Adrenal gland (tissue), 12 donors: ENCODE data around the gene AP1S2. TPM values are rescaled to one million over a fixed set of nuclear protein-coding genes. Genes with fewer than 3 reads are reported as not detected.

Experiments used
- DNase-seq, 7 donors: peaks; one replicate each; pipeline ENCODE4 v3.0.0-alpha.2; 2019 to 2020
- H3K27ac ChIP-seq, 5 donors: fragments of 200-600 bp; sonication (generic) in 4 of 5; 1 replicate in 3 of 5; 2 replicates in 2 of 5; pipeline versions ENCODE4 v1.5.1 to v1.8.0; 2016 to 2020; ENCODE audit warnings: mild to moderate bottlenecking in 1 of 5
- H3K27me3 ChIP-seq: fragments of 200-600 bp; 2 replicates; pipeline ENCODE4 v1.8.0; 2021
- H3K36me3 ChIP-seq, 2 donors: fragments of 200-600 bp; replicated peaks in 1 of 2; 1 replicate in 1 of 2; 2 replicates in 1 of 2; pipeline versions ENCODE4 v1.5.1 to v1.8.0; 2018 to 2022
- H3K4me1 ChIP-seq, 2 donors: fragments of 200-600 bp; replicated peaks in 1 of 2; 1 replicate in 1 of 2; 2 replicates in 1 of 2; pipeline versions ENCODE4 v1.5.1 to v1.8.0; 2018 to 2021
- H3K4me3 ChIP-seq, 4 donors: fragments of 200-600 bp; sonication (generic) in 3 of 4; one replicate each; pipeline ENCODE4 v1.5.1; 2016 to 2018
- H3K9me3 ChIP-seq, 3 donors: fragments of 200-600 bp; sonication (generic) in 1 of 3; replicated peaks in 1 of 3; 1 replicate in 2 of 3; 2 replicates in 1 of 3; pipeline versions ENCODE4 v1.5.1 to v1.8.0; 2016 to 2021
- POLR2A ChIP-seq, 2 donors: fragments of 450-650 bp; IDR thresholded peaks; one replicate each; pipeline ENCODE4 v1.6.1; 2017; ENCODE audit warnings: antibody characterized with exemption in 2 of 2, mild to moderate bottlenecking in 2 of 2, moderate library complexity in 1 of 2
- WGBS, 4 donors: extraction: QIAGEN DNeasy Blood & Tissue Kit in 2 of 4; methylation state at CpG; one replicate each; pipeline versions ENCODE4 v1.1.5 to v1.1.7; 2013 to 2017; 5-methylcytosine and 5-hydroxymethylcytosine counted together
- intact Hi-C, 2 donors: fragments of 100-400 bp; cut with DNase I; formaldehyde crosslinking; loops; one replicate each; pipeline versions ENCODE4 v1.14.1 to v1.15.0; 2022 to 2023
- polyA plus RNA-seq, 3 donors: library from polyadenylated mRNA; stranded (reverse); fragments of 200-250 nt in 2 of 3; fragments of 350-450 nt in 1 of 3; fragmentation: Illumina TruSeq in 1 of 3; extraction: RNeasy Lipid Tissue Mini Kit (QIAGEN cat#74804) in 1 of 3; gene quantifications; one replicate each; pipeline ENCODE4 v1.2.3, GENCODE V29; 2013 to 2014
- total RNA-seq, 9 donors: library from RNA; depleted of rRNA in 4 of 9; stranded (reverse); fragments of >200 nt in 4 of 9; fragments of 120-200 nt in 1 of 9; fragmentation: NEBNext Ultra II Directional in 1 of 9; extraction: Animal tissue kit (Norgen Biotek cat#: 25700) in 1 of 9; gene quantifications; one replicate each; pipeline versions ENCODE4 v1.1.0 to v1.2.4, GENCODE V29; 2013 to 2023
- TF ChIP-seq, protein P1 (sequence below), 6 experiments: fragments of 450-650 bp in 4 of 6; fragments of 200-600 bp in 2 of 6; sonication (generic) in 1 of 6; IDR thresholded peaks; 1 replicate in 5 of 6; 2 replicates in 1 of 6; pipeline versions ENCODE4 v1.5.1 to v1.8.0; 2016 to 2021; ENCODE audit warnings: antibody characterized with exemption in 6 of 6, mild to moderate bottlenecking in 2 of 6, moderate library complexity in 1 of 6
- donor health status: healthy with polysubstance abuse.
- donor health status: Bipolar disorder and iron deficiency.
- donor health status: DM: yes; HTN: yes; CAD: no.
- donor health status: DM: no; HTN: no; CAD: no.
- donor health status: DM: no; HTN: no; CAD: no.
- donor health status: DM: yes; HTN: yes; CAD: no.

Gene AP1S2
- total and polyA plus RNA-seq, 12 donors: 8.8 to 47.1 (median 20.3) TPM

DNA sequence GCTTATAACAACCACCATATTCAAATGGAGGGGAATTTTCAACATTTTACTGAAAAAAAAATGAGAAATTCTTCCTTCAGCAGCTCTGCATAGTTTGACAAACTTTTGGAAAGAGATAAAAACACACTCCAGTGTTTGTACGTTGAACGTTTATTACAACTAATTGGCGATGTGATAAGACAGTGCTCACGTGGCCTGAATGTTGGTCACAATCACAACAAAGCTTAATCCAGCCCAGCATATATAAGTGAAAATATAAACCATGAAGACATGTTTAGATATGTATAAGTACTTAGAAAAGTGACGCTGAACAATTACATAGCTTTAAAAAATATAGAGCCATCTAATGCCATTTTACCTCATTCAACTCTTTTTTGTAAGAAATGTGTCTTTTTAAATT lies 28.7 kb downstream of the AP1S2 start:
- Histone ChIP-seq H3K27ac (no peak overlapping the region), H3K27me3 (no peaks in the 10 kb centered on the region), H3K36me3 (peaks cover 0 to 11% of the 10 kb centered on the region in 2 donors), H3K4me1 (no peaks in the 10 kb centered on the region), H3K9me3 (no peaks in the 10 kb centered on the region), H3K4me3 (no peak overlapping the region)
- WGBS, 4 donors: 79 to 95% (median 86%) methylated on average over 5 of the region's 5 CpGs
- DNase-seq: no peak
- TF ChIP-seq, protein P1, sequence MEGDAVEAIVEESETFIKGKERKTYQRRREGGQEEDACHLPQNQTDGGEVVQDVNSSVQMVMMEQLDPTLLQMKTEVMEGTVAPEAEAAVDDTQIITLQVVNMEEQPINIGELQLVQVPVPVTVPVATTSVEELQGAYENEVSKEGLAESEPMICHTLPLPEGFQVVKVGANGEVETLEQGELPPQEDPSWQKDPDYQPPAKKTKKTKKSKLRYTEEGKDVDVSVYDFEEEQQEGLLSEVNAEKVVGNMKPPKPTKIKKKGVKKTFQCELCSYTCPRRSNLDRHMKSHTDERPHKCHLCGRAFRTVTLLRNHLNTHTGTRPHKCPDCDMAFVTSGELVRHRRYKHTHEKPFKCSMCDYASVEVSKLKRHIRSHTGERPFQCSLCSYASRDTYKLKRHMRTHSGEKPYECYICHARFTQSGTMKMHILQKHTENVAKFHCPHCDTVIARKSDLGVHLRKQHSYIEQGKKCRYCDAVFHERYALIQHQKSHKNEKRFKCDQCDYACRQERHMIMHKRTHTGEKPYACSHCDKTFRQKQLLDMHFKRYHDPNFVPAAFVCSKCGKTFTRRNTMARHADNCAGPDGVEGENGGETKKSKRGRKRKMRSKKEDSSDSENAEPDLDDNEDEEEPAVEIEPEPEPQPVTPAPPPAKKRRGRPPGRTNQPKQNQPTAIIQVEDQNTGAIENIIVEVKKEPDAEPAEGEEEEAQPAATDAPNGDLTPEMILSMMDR (IDR thresholded peaks at IDR 0.05): no peak
- TF ChIP-seq POLR2A (IDR thresholded peaks at IDR 0.05): no peak
- intact Hi-C loops: no loop called here

DNA sequence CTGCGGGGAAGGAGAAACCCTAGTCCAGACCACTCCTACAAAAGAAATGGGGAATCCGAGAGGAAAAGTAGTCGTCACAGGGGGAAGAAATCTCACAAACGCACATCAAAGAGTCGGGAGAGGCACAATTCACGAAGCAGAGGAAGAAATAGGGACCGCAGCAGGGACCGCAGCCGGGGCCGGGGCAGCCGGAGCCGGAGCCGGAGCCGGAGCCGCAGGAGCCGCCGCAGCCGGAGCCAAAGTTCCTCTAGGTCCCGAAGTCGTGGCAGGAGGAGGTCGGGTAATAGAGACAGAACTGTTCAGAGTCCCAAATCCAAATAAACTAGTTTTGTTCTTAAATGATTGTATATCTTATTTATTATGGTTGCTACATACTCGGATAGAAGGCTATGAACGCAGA lies 31.7 kb downstream of the AP1S2 start:
- WGBS, 4 donors: 96 to 97% (median 96%) methylated on average over 22 to 23 of the region's 23 CpGs
- no peak for TF ChIP-seq POLR2A (IDR thresholded peaks at IDR 0.05)
- TF ChIP-seq, protein P1 (IDR thresholded peaks at IDR 0.05): no peak
- intact Hi-C loops: no loop called here
- DNase-seq: no peak
- H3K4me3 ChIP-seq: no peak overlapping the region
- H3K27me3 ChIP-seq: no peaks in the 10 kb centered on the region
- no peaks in the 10 kb centered on the region for H3K4me1 ChIP-seq
- peaks cover 0 to 31% of the 10 kb centered on the region in 2 donors for H3K36me3 ChIP-seq
- no peaks in the 10 kb centered on the region for H3K9me3 ChIP-seq
- no peak overlapping the region for H3K27ac ChIP-seq

DNA sequence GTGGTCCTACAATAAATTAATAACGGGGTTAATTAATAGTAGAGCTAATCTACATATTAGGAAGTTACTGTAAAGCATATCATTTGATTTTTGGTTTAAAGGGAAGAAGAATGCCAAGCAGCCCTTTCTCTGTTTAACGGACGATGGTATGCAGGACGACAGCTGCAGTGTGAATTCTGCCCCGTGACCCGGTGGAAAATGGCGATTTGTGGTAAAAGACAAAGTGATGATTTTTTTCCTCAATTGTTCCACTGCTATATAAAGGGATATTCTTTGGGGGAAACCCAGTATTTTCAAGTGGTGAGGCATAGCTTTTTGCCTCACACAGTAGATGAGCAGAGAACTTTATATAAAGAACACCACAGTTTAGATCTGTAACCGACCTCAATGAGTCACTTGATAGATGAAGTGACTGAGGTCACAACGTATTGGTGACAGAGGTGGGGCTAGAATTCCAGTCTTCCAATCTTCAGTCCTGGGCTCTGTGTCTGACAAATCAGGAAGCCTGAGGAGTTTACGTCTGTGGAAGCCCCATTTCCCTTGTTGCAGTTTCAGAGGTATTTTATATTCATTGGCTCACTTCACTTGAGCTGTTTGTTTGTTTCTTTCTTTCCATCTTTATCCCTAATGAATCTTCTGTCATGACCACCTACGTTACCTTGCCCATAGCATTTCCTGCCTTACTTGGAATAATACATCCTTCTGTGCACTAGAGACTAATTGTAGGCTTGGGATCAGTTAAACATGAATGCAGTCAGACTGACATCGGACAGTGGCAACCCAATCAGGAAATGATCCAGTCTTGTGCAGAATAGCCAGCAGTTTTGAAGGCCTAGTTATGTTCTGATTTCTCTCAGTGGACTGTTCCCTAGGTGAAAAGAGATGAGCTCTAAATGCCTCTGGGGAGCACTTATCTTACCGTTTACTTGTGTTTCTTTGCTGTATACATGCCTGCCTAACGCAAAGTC lies 34.2 kb downstream of the AP1S2 start:
- Histone ChIP-seq H3K4me3 (no peak overlapping the region), H3K9me3 (no peaks in the 10 kb centered on the region), H3K27ac (no peak overlapping the region), H3K4me1 (no peaks in the 10 kb centered on the region), H3K36me3 (peaks cover 0 to 35% of the 10 kb centered on the region in 2 donors), H3K27me3 (no peaks in the 10 kb centered on the region)
- TF ChIP-seq POLR2A (IDR thresholded peaks at IDR 0.05): no peak
- TF ChIP-seq, protein P1 (IDR thresholded peaks at IDR 0.05): no peak
- DNase-seq: peak in 1 of 7 donors; percentile 2
- WGBS, 4 donors: 77 to 89% (median 85%) methylated on average over 14 of the region's 14 CpGs
- intact Hi-C loops: no loop called here

DNA sequence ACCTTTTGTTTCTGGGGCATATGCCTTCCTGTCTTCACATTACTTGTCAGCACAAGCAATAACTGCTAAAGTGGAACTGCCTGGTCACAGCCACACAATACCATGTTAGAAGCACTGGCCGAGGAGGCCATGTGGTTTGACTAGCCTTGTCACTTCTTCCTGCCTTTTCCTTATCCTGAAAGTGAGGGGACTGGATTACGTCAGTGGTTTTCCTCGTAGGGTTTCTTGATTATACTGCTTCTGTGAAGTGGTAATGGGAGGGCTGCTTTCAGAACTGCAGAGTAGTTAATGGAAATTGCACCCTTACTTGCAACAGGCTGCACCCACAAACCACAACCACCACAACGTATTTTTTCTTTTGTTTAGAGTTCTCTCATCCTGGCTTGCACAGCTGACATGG lies 37.7 kb downstream of the AP1S2 start:
- intact Hi-C loops: no loop called here
- DNase-seq: no peak
- H3K9me3 ChIP-seq: no peaks in the 10 kb centered on the region
- 59 to 82% (median 65%) methylated on average over 4 of the region's 4 CpGs for WGBS, 4 donors
- H3K36me3 ChIP-seq: peaks cover 0 to 45% of the 10 kb centered on the region in 2 donors
- no peak for TF ChIP-seq POLR2A (IDR thresholded peaks at IDR 0.05)
- TF ChIP-seq, protein P1 (IDR thresholded peaks at IDR 0.05): no peak
- H3K27ac ChIP-seq: no peak overlapping the region
- no peaks in the 10 kb centered on the region for H3K27me3 ChIP-seq
- no peaks in the 10 kb centered on the region for H3K4me1 ChIP-seq
- H3K4me3 ChIP-seq: no peak overlapping the region
